Melanocyte of skin (primary cell): Measurements from ENCODE around the gene DNASE1L3. TPM values are rescaled to one million over a fixed set of nuclear protein-coding genes. Genes with fewer than 3 reads are reported as not detected.

Experiments
- total RNA-seq, 2 donors: library from RNA; depleted of rRNA; stranded (reverse); fragments of >200 nt; gene quantifications; 2 replicates each; pipeline ENCODE4 v1.2.3, GENCODE V29; 2012

The DNASE1L3 gene
- total RNA-seq, result not detected

DNA sequence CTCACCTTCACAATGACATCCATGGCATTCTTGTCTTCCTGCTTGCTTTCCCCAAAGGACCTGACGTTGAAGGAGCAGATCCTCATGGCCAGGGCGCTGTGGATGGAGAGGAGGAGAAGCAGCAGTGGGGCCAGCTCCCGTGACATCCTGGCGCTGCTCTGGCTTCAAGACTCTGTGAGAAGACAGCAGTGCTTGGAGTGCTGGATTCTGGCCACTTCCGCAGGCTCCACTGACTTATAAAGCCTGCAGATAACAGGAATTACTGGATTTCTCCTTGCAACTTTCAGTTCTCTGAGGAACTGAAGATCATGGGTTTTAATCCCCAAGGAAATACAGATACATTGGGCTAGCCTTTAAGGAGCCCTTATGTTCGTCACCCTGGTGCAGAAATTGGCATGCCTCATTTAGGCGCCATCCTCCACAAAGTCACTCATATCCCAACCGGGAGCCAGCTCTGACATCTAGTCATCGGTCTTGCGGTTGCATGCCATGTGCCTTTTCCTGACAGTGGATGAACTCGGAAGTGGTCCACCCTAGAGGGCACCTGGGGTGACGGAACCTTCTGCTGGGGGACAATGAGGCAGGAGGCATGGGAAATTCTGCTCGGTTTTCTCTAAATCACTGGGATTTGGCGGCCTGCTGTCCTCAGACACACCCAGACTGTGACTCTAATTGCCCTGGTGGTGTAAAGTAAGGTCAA is at the start of gene DNASE1L3:
Gene DNASE1L3 (minus strand): TSS at position 212 of the 700 bp plus-strand sequence. CDS start 66 bp downstream, at position 146.

GRCh38 chr3:58237238-58237940 is 26.6 kb upstream of the DNASE1L3 start, which contains the start of gene ABHD6:
TSS of gene ABHD6 (plus strand) at chr3:58237792. CDS start at chr3:58256587, 18,795 bp downstream.

Other genes starting within 250 kb of the DNASE1L3 start
- 10 to 100 TPM; 13.4 to 42.0 TPM for gene FLNB, start 202.6 kb downstream of the DNASE1L3 start, total RNA-seq
- 10 to 100 TPM; 56.6 to 64.7 TPM for gene ABHD6, start 26.8 kb upstream of the DNASE1L3 start, total RNA-seq
- 10 to 100 TPM in 1 of 2 donors, 1 to 10 TPM in 1; 10.0 to 19.0 TPM for gene RPP14, start 95.3 kb upstream of the DNASE1L3 start, total RNA-seq
- 1 to 10 TPM; 7.7 to 8.9 TPM for gene HTD2, start 95.5 kb upstream of the DNASE1L3 start, total RNA-seq
- 10 to 100 TPM; 24.0 to 53.0 TPM for gene PXK, start 121.9 kb upstream of the DNASE1L3 start, total RNA-seq
- gene PDHB, start 222.9 kb upstream of the DNASE1L3 start, total RNA-seq, result 10 to 100 TPM; 45.1 to 54.6 TPM